ENCODE measurements around the gene LEPR.
A peak's percentile ranks its signal among the peaks of the same experiment; 100 is the strongest.
"Not testable (repeated sequence)": the region's sequence is repeated elsewhere in the genome, so short reads cannot be mapped to it uniquely, and the experiment has no call there.

The LEPR gene

GRCh38 chr1:65459397-65459768, 38.9 kb downstream of the LEPR start:
- peak; percentile 75 for TF ChIP-seq CTCF (conservative IDR thresholded peaks at IDR 0.05; ENCODE audit: control insufficient read depth, insufficient read depth, low read depth, low read length)
- H3K4me3 ChIP-seq (ENCODE audit: control insufficient read depth, low read depth, low read length) = no peak overlapping the region
- DNase-seq (ENCODE audit: low read depth) = peak; percentile 54

DNA sequence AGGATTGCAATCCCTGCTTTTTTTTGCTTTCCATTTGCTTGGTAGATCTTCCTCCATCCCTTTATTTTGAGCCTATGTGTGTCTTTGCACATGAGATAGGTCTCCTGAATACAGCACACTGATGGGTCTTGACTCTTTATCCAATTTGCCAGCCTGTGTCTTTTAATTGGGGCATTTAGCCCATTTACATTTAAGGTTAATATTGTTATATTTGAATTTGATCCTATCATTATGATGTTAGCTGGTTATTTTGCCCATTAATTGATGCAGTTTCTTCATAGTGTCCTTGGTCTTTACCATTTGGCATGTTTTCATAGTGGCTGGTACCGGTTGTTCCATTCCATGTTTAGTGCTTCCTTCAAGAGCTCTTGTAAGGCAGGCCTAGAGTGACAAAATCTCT, 45.4 kb downstream of the LEPR start:
- not testable (repeated sequence) for DNase-seq (ENCODE audit: low read depth); H3K4me3 ChIP-seq (ENCODE audit: control insufficient read depth, low read depth, low read length)

DNA sequence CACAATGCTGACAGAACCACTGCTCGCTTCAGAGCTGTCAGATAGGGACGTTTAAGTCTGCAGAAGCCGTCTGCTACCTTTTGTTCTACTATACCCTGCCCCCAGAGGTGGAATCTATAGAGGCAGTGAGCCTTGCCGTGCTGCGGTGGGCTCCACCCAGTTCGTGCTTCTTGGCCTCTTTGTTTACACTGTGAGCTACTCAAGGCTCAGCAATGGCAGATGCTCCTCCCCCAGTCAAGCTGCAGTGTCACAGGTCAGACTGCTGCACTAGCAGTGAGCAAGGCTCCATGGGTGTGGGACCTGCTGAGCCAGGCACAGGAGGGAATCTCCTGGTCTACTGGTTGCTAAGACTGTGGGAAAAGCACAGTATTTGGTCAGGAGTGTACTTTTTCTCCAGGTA, 47.1 kb downstream of the LEPR start:
- no peak for TF ChIP-seq CTCF (conservative IDR thresholded peaks at IDR 0.05; ENCODE audit: control insufficient read depth, insufficient read depth, low read depth, low read length)
- no peak overlapping the region for H3K4me3 ChIP-seq (ENCODE audit: control insufficient read depth, low read depth, low read length)
- DNase-seq (ENCODE audit: low read depth) = no peak

GRCh38 chr1:65469126-65469888, 48.8 kb downstream of the LEPR start:
- TF ChIP-seq CTCF (conservative IDR thresholded peaks at IDR 0.05; ENCODE audit: control insufficient read depth, insufficient read depth, low read depth, low read length) = no peak
- no peak for DNase-seq (ENCODE audit: low read depth)

DNA sequence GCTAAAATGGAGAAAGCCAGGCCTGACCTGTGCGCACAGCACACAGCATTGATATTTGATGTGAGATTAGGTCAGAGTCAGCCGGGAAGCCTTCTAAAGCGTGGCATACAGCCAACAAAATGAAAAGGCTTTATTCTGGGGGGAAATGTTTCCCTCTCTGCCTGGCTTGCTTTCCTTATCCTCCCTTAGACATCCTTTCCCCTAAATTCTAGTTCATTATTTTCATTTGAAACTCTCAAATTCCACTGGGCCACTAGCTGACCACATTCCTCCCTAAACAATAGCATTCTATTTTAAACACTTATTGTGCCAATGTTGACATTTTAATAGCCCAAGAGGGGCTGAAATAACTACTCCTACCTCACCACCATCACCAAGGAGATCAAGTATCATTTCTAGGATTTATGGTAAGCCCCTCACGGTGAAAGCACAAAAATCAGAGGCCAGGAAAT, 49.4 kb downstream of the LEPR start:
- no peak for TF ChIP-seq CTCF (conservative IDR thresholded peaks at IDR 0.05; ENCODE audit: control insufficient read depth, insufficient read depth, low read depth, low read length)

More at GRCh38 chr1:65469126-65469888, 48.8 kb downstream of the LEPR start:
- no peak overlapping the region for H3K4me3 ChIP-seq (ENCODE audit: control insufficient read depth, low read depth, low read length)

More for the DNA sequence above, 49.4 kb downstream of the LEPR start:
- no peak overlapping the region for H3K4me3 ChIP-seq (ENCODE audit: control insufficient read depth, low read depth, low read length)
- no peak for DNase-seq (ENCODE audit: low read depth)

All from fibroblast of mammary gland (primary cell).